Esophagus muscularis mucosa (tissue), 4 donors: Measurements from ENCODE around the gene AIFM3. TPM values are rescaled to one million over a fixed set of nuclear protein-coding genes. Genes with fewer than 3 reads are reported as not detected.
A peak's percentile ranks its signal among the peaks of the same experiment; 100 is the strongest.

Source experiments
- DNase-seq: peaks from one replicate; pipeline ENCODE4 v3.0.0-alpha.2; 2017; ENCODE audit errors: extremely low spot score
- H3K27ac ChIP-seq, 4 donors: fragments of 200-600 bp; sonication (generic); replicated peaks in 1 of 4; 1 replicate in 3 of 4; 2 replicates in 1 of 4; pipeline ENCODE4 v1.5.1; 2016 to 2019; ENCODE audit warnings: mild to moderate bottlenecking in 1 of 4
- H3K27me3 ChIP-seq, 4 donors: fragments of 200-600 bp; sonication (generic); one replicate each; pipeline versions ENCODE4 v1.5.1 to v1.6.0; 2016 to 2019
- H3K36me3 ChIP-seq, 4 donors: fragments of 200-600 bp; sonication (generic); one replicate each; pipeline ENCODE4 v1.5.1; 2016 to 2019
- H3K4me1 ChIP-seq, 4 donors: fragments of 200-600 bp; sonication (generic); one replicate each; pipeline ENCODE4 v1.5.1; 2016 to 2019
- H3K4me3 ChIP-seq, 4 donors: fragments of 200-600 bp; sonication (generic); 1 replicate in 2 of 4; 2 replicates in 2 of 4; pipeline ENCODE4 v1.5.1; 2016 to 2019; ENCODE audit warnings: mild to moderate bottlenecking in 4 of 4, moderate library complexity in 1 of 4
- H3K9me3 ChIP-seq, 4 donors: fragments of 200-600 bp; sonication (generic); 1 replicate in 3 of 4; 2 replicates in 1 of 4; pipeline ENCODE4 v1.5.1; 2016 to 2019
- CTCF ChIP-seq, 3 experiments: fragments of 200-600 bp in 2 of 3; fragments of 450-650 bp in 1 of 3; sonication (generic) in 2 of 3; IDR thresholded peaks; one replicate each; pipeline ENCODE4 v1.5.1; 2017 to 2019; ENCODE audit warnings: antibody characterized with exemption in 3 of 3, mild to moderate bottlenecking in 2 of 3, moderate library complexity in 1 of 3
- EP300 ChIP-seq: sonication (generic); formaldehyde crosslinking; IDR thresholded peaks from one replicate; pipeline ENCODE4 v1.6.1; 2017; ENCODE audit warnings: antibody characterized with exemption
- POLR2A ChIP-seq: fragments of 450-650 bp; IDR thresholded peaks from one replicate; pipeline ENCODE4 v1.6.1; 2017; ENCODE audit warnings: antibody characterized with exemption, moderate library complexity, mild to moderate bottlenecking, low read depth
- POLR2AphosphoS5 ChIP-seq, 2 donors: sonication (generic); formaldehyde crosslinking; IDR thresholded peaks; one replicate each; pipeline ENCODE4 v1.6.1; 2017; ENCODE audit warnings: antibody characterized with exemption in 2 of 2
- WGBS: methylation state at CpG from one replicate; pipeline ENCODE4 v1.1.5; 2018; 5-methylcytosine and 5-hydroxymethylcytosine counted together
- intact Hi-C: fragments of 100-400 bp; cut with DNase I; formaldehyde crosslinking; loops from one replicate; pipeline ENCODE4 v1.15.1; 2023
- total RNA-seq, 4 donors: library from RNA; depleted of rRNA; stranded (reverse); fragments of >200 nt; gene quantifications; one replicate each; pipeline versions ENCODE4 v1.1.0 to v1.2.1, GENCODE V29; 2016

Gene AIFM3
- total RNA-seq, 4 donors from 2014 or later, result 0.92 to 1.7 (median 1.4) TPM

GRCh38 chr22:20957683-20958431, 9.2 kb upstream of the AIFM3 start:
- no peak for DNase-seq
- TF ChIP-seq POLR2A (no peak), EP300 (no peak), CTCF (IDR thresholded peaks at IDR 0.05) (no peak), POLR2AphosphoS5 (IDR thresholded peaks at IDR 0.05) (no peak)
- Histone ChIP-seq H3K9me3 (no peaks in the 10 kb centered on the region), H3K27me3 (no peaks in the 10 kb centered on the region), H3K4me1 (peaks cover 13 to 32% (median 20%) of the 10 kb centered on the region in 4 donors), H3K4me3 (peak overlapping the region; percentile 61 to 79 (median 72)), H3K36me3 (peaks cover 0 to 6% (median 4%) of the 10 kb centered on the region in 4 donors), H3K27ac (peak overlapping the region; percentile 35 to 63 (median 46))
- WGBS, result 8% methylated on average over 17 of the region's 32 CpGs
- intact Hi-C loops, result no loop called here

- intact Hi-C loops, result loop anchor here (10.0 kb wide), 2 partner anchors 55 to 75 kb away; partner anchors contain the start of gene P2RX6
- WGBS, result 95% methylated on average over 20 of the region's 20 CpGs
Measured at GRCh38 chr22:20959578-20960461, 7.2 kb upstream of the AIFM3 start.

GRCh38 chr22:20960609-20961008, 6.4 kb upstream of the AIFM3 start:
- Histone ChIP-seq H3K27ac (no peak overlapping the region), H3K4me1 (peaks cover 20 to 41% (median 34%) of the 10 kb centered on the region in 4 donors), H3K4me3 (no peak overlapping the region), H3K9me3 (no peaks in the 10 kb centered on the region), H3K27me3 (peaks cover 0 to 18% (median 4%) of the 10 kb centered on the region in 4 donors), H3K36me3 (no peaks in the 10 kb centered on the region)
- no peak for DNase-seq
- intact Hi-C loops, result loop anchor here (10.0 kb wide), 2 partner anchors 54 to 76 kb away; partner anchors contain the start of gene P2RX6
- TF ChIP-seq CTCF (IDR thresholded peaks at IDR 0.05), result no peak
- no peak for TF ChIP-seq EP300
- no peak for TF ChIP-seq POLR2A
- WGBS, result 95% methylated on average over 4 of the region's 4 CpGs

More at GRCh38 chr22:20959578-20960461, 7.2 kb upstream of the AIFM3 start:
- no peak overlapping the region for H3K4me3 ChIP-seq
- DNase-seq, result no peak
- H3K27ac ChIP-seq, result no peak overlapping the region
- no peak for TF ChIP-seq POLR2AphosphoS5 (IDR thresholded peaks at IDR 0.05)
- no peak for TF ChIP-seq EP300
- TF ChIP-seq POLR2A, result no peak
- TF ChIP-seq CTCF (IDR thresholded peaks at IDR 0.05), result no peak
- no peaks in the 10 kb centered on the region for H3K9me3 ChIP-seq
- no peaks in the 10 kb centered on the region for H3K36me3 ChIP-seq
- peaks cover 15 to 34% (median 27%) of the 10 kb centered on the region in 4 donors for H3K4me1 ChIP-seq
- peaks cover 0 to 13% (median 4%) of the 10 kb centered on the region in 4 donors for H3K27me3 ChIP-seq

GRCh38 chr22:20962491-20962945, 4.5 kb upstream of the AIFM3 start:
- Histone ChIP-seq H3K27me3 (peaks cover 0 to 18% (median 4%) of the 10 kb centered on the region in 4 donors), H3K4me1 (peaks cover 14 to 33% (median 24%) of the 10 kb centered on the region in 4 donors), H3K9me3 (no peaks in the 10 kb centered on the region), H3K27ac (no peak overlapping the region), H3K36me3 (no peaks in the 10 kb centered on the region), H3K4me3 (no peak overlapping the region)
- DNase-seq, result no peak
- intact Hi-C loops, result loop anchor here (10.0 kb wide), 2 partner anchors 52 to 78 kb away; partner anchors contain the start of gene P2RX6
- TF ChIP-seq CTCF (IDR thresholded peaks at IDR 0.05), result no peak
- TF ChIP-seq POLR2A, result no peak
- TF ChIP-seq EP300, result no peak
- TF ChIP-seq POLR2AphosphoS5 (IDR thresholded peaks at IDR 0.05), result no peak
- 93% methylated on average over 2 of the region's 6 CpGs for WGBS
